Measurements from ENCODE around the gene SLC25A41. TPM values are rescaled to one million over a fixed set of nuclear protein-coding genes. Genes with fewer than 3 reads are reported as not detected.
A peak's percentile ranks its signal among the peaks of the same experiment; 100 is the strongest.

The SLC25A41 gene
- total and polyA plus RNA-seq, 2 of the 13 experiments (the other 11 are each of a cell fraction or from before 2014, with no cell fraction given): 0.33 to 0.95 TPM

GRCh38 chr19:6464070-6464873 is 30.7 kb upstream of the SLC25A41 start, which contains the start of gene CRB3 (continued):
- TF ChIP-seq SNAPC5 (CRISPR knock-in tag; IDR thresholded peaks at IDR 0.05; ENCODE audit: borderline replicate concordance) (0 out of 2 replicates have a peak, but pooled peaks have one; percentile 52), ZNF746 (CRISPR knock-in tag; IDR thresholded peaks at IDR 0.05) (no peak), HNRNPLL (IDR thresholded peaks at IDR 0.05; ENCODE audit: low read depth, low read length, poor library complexity, severe bottlenecking) (peak; percentile 45), HCFC1 (IDR thresholded peaks at IDR 0.05; ENCODE audit: low read depth, low read length) (no peak), JUN (CRISPR knock-in tag; IDR thresholded peaks at IDR 0.05) (no peak), MED13 (CRISPR knock-in tag; IDR thresholded peaks at IDR 0.05) (no peak), FOXK2 (IDR thresholded peaks at IDR 0.05) (no peak), ZNF331 (CRISPR knock-in tag; IDR thresholded peaks at IDR 0.05) (no peak), ARID4A (CRISPR knock-in tag; IDR thresholded peaks at IDR 0.05; ENCODE audit: borderline replicate concordance) (peak; percentile 75; the same call in 1 of the 2 replicates), NFRKB (IDR thresholded peaks at IDR 0.05) (no peak), THYN1 (CRISPR knock-in tag; IDR thresholded peaks at IDR 0.05; ENCODE audit: borderline replicate concordance, low read depth) (no peak), STAT5B (CRISPR knock-in tag; IDR thresholded peaks at IDR 0.05) (no peak), DPF2 (CRISPR knock-in tag; IDR thresholded peaks at IDR 0.05; ENCODE audit: borderline replicate concordance, low read depth) (no peak), ZNF841 (CRISPR knock-in tag; IDR thresholded peaks at IDR 0.05; ENCODE audit: borderline replicate concordance) (no peak), RFX1 (IDR thresholded peaks at IDR 0.05) (no peak), ARID3A (IDR thresholded peaks at IDR 0.05; ENCODE audit: low read depth, low read length) (no peak), BRD4 (CRISPR knock-in tag; IDR thresholded peaks at IDR 0.05) (no peak), U2AF1 (optimal IDR thresholded peaks at IDR 0.05; ENCODE audit: low read depth, low read length) (no peak), KLF13 (CRISPR knock-in tag; IDR thresholded peaks at IDR 0.05) (no peak), GMEB2 (CRISPR knock-in tag; IDR thresholded peaks at IDR 0.05; ENCODE audit: low read depth) (no peak), HDAC6 (IDR thresholded peaks at IDR 0.05; ENCODE audit: low read depth, low read length) (no peak), KDM2A (CRISPR knock-in tag; IDR thresholded peaks at IDR 0.05; ENCODE audit: borderline replicate concordance, low read depth) (peak; percentile 69; the same call in 1 of the 2 replicates), TEAD2 (CRISPR knock-in tag; IDR thresholded peaks at IDR 0.05) (no peak), ATF1 (CRISPR knock-in tag; IDR thresholded peaks at IDR 0.05) (no peak)

Data from HepG2 (cell line).